SW 1271 (cell line): ENCODE results near the gene HIVEP3.

Experiments used
- DNase-seq, 2 experiments: peaks; one replicate each; lab custom pipeline; 2025; lab: John Stamatoyannopoulos, UW

The HIVEP3 gene

GRCh38 chr1:41894101-41894807 is 24.5 kb downstream of the HIVEP3 start:
- DNase-seq, result no peak

GRCh38 chr1:41892301-41892781 is 26.4 kb downstream of the HIVEP3 start:
- DNase-seq, result no peak

GRCh38 chr1:41891199-41891896 is 27.4 kb downstream of the HIVEP3 start:
- no peak for DNase-seq

- DNase-seq, result no peak
Observed at GRCh38 chr1:41890825-41891198, 27.9 kb downstream of the HIVEP3 start.

GRCh38 chr1:41889506-41890414 is 29.0 kb downstream of the HIVEP3 start:
- no peak for DNase-seq

- DNase-seq, result no peak
Observed at GRCh38 chr1:41888756-41889155, 30.0 kb downstream of the HIVEP3 start.

- no peak for DNase-seq
Observed at GRCh38 chr1:41887365-41887764, 31.4 kb downstream of the HIVEP3 start.

GRCh38 chr1:41884256-41885230 is 34.2 kb downstream of the HIVEP3 start:
- no peak for DNase-seq

GRCh38 chr1:41883507-41883906 is 35.2 kb downstream of the HIVEP3 start:
- DNase-seq, result no peak

- no peak for DNase-seq
Observed at GRCh38 chr1:41882486-41882885, 36.2 kb downstream of the HIVEP3 start.

GRCh38 chr1:41882068-41882477 is 36.6 kb downstream of the HIVEP3 start:
- DNase-seq, result no peak

- no peak for DNase-seq
Observed at GRCh38 chr1:41880950-41881885, 37.5 kb downstream of the HIVEP3 start.

GRCh38 chr1:41880261-41880660 is 38.5 kb downstream of the HIVEP3 start:
- DNase-seq, result no peak

GRCh38 chr1:41879617-41880016 is 39.1 kb downstream of the HIVEP3 start:
- no peak for DNase-seq

- DNase-seq, result no peak
Observed at GRCh38 chr1:41878911-41879310, 39.8 kb downstream of the HIVEP3 start.

GRCh38 chr1:41878495-41878894 is 40.2 kb downstream of the HIVEP3 start:
- no peak for DNase-seq

- no peak for DNase-seq
Observed at GRCh38 chr1:41876576-41877445, 41.9 kb downstream of the HIVEP3 start.

- no peak for DNase-seq
Observed at GRCh38 chr1:41875487-41875886, 43.2 kb downstream of the HIVEP3 start.

GRCh38 chr1:41874903-41875411 is 43.8 kb downstream of the HIVEP3 start:
- no peak for DNase-seq
